Glomerular endothelial cell (primary cell): ENCODE results near the gene CPA2. TPM values are rescaled to one million over a fixed set of nuclear protein-coding genes. Genes with fewer than 3 reads are reported as not detected.

ENCODE experiments used
- total RNA-seq: library from RNA; depleted of rRNA; stranded (reverse); fragments of >200 nt; gene quantifications from 2 replicates; pipeline ENCODE4 v1.2.3, GENCODE V29; 2015

CPA2 gene
- total RNA-seq, 1 donor from 2014 or later = not detected

Other genes starting within 250 kb of the CPA2 start
- 17.2 and 17.5 TPM in 2 replicates for gene ZC3HC1, start 215.5 kb upstream of the CPA2 start, total RNA-seq
- 18.0 and 20.8 TPM in 2 replicates for gene KLHDC10, start 196.3 kb upstream of the CPA2 start, total RNA-seq
- gene TMEM209, start 61.5 kb upstream of the CPA2 start, total RNA-seq = 6.7 and 9.2 TPM in 2 replicates
- not detected in 2 replicates for gene SSMEM1, start 59.0 kb upstream of the CPA2 start, total RNA-seq
- gene CPA4, start 26.3 kb downstream of the CPA2 start, total RNA-seq = 20.2 and 27.7 TPM in 2 replicates
- gene CPA5, start 78.0 kb downstream of the CPA2 start, total RNA-seq = not detected in 2 replicates
- gene CPA1, start 113.6 kb downstream of the CPA2 start, total RNA-seq = not detected in 2 replicates
- gene CEP41, start 174.2 kb downstream of the CPA2 start, total RNA-seq = 23.5 and 25.1 TPM in 2 replicates
- gene MEST, start 225.2 kb downstream of the CPA2 start, total RNA-seq = 15.3 and 52.6 TPM in 2 replicates